NT2/D1 (cell line): ENCODE measurements around the gene BTRC.

ENCODE experiments used
- YY1 ChIP-seq: IDR thresholded peaks from 2 replicates; pipeline ENCODE4 v1.6.1; 2011; ENCODE audit not compliant: insufficient read length, insufficient read depth
- ZNF274 ChIP-seq: IDR thresholded peaks from 2 replicates; pipeline ENCODE4 v1.6.1; 2011; ENCODE audit warnings: mild to moderate bottlenecking, low read depth, low read length

GRCh38 chr10:101310529-101311184 is 43.3 kb upstream of the BTRC start:
- TF ChIP-seq YY1, result peak; percentile 15
- TF ChIP-seq ZNF274, result no peak
